A549 (cell line): ENCODE data around the gene UTS2R.

ENCODE experiments used
- BHLHE40 ChIP-seq: IDR thresholded peaks from 2 replicates; pipeline ENCODE4 v1.6.1; 2012; ENCODE audit warnings: low read depth, low read length, inconsistent platforms
- CHD2 ChIP-seq: fragments of 150-350 bp; IDR thresholded peaks from 2 replicates; pipeline ENCODE4 v1.6.1; 2014; ENCODE audit warnings: low read length; ENCODE audit not compliant: partially characterized antibody
- CHD4 ChIP-seq: fragments of 200-600 bp; sonication (generic); IDR thresholded peaks from 2 replicates; pipeline ENCODE4 v1.6.1; 2016; ENCODE audit warnings: antibody characterized with exemption, mild to moderate bottlenecking, borderline replicate concordance
- EP300 ChIP-seq, 2 experiments: fragments of >200 bp; sonication (Bioruptor Twin); formaldehyde crosslinking; IDR thresholded peaks; 2 replicates in 1 of 2; 3 replicates in 1 of 2; pipeline ENCODE4 v1.6.1; 2016 to 2017
- MAFK ChIP-seq: fragments of 450-650 bp; IDR thresholded peaks from 2 replicates; pipeline ENCODE4 v1.6.1; 2014; ENCODE audit not compliant: partially characterized antibody
- MAZ ChIP-seq: fragments of 150-350 bp; IDR thresholded peaks from 2 replicates; pipeline ENCODE4 v1.6.1; 2014; ENCODE audit warnings: antibody characterized with exemption, low read depth, low read length, borderline replicate concordance
- MYC ChIP-seq: IDR thresholded peaks from 2 replicates; pipeline ENCODE4 v1.6.1; 2012; ENCODE audit warnings: mild to moderate bottlenecking, inconsistent platforms, low read length, improper control_type of control experiment, borderline replicate concordance
- PBX3 ChIP-seq: IDR thresholded peaks from 2 replicates; pipeline ENCODE4 v1.6.1; 2012
- POLR2A ChIP-seq: IDR thresholded peaks from 2 replicates; pipeline ENCODE4 v1.6.1; 2012; ENCODE audit warnings: mild to moderate bottlenecking, low read length
- RNF2 ChIP-seq: fragments of 200-600 bp; sonication (generic); IDR thresholded peaks from 2 replicates; pipeline ENCODE4 v1.6.1; 2016; ENCODE audit warnings: low read depth, mild to moderate bottlenecking, antibody characterized with exemption, moderate library complexity, borderline replicate concordance
- TP53 ChIP-seq: fragments of 250-450 bp; sonication (Bioruptor Pico); IDR thresholded peaks from 2 replicates; pipeline ENCODE4 v1.5.0; 2021; ENCODE audit warnings: mild to moderate bottlenecking, moderate library complexity
- TF ChIP-seq, protein P1 (sequence below): fragments of >200 bp; sonication (Bioruptor Twin); formaldehyde crosslinking; IDR thresholded peaks from 3 replicates; pipeline ENCODE4 v1.5.1; 2016
- TF ChIP-seq, protein P2 (sequence below): fragments of 200-600 bp; sonication (generic); IDR thresholded peaks from 2 replicates; pipeline ENCODE4 v1.6.1; 2016; ENCODE audit warnings: antibody characterized with exemption, mild to moderate bottlenecking, moderate library complexity

- TF ChIP-seq MAFK = no peak
- TF ChIP-seq CHD4 = no peak
- TF ChIP-seq EP300 (IDR thresholded peaks at IDR 0.05) = no peak
- no peak for TF ChIP-seq TP53
- TF ChIP-seq BHLHE40 = no peak
- TF ChIP-seq, protein P1, sequence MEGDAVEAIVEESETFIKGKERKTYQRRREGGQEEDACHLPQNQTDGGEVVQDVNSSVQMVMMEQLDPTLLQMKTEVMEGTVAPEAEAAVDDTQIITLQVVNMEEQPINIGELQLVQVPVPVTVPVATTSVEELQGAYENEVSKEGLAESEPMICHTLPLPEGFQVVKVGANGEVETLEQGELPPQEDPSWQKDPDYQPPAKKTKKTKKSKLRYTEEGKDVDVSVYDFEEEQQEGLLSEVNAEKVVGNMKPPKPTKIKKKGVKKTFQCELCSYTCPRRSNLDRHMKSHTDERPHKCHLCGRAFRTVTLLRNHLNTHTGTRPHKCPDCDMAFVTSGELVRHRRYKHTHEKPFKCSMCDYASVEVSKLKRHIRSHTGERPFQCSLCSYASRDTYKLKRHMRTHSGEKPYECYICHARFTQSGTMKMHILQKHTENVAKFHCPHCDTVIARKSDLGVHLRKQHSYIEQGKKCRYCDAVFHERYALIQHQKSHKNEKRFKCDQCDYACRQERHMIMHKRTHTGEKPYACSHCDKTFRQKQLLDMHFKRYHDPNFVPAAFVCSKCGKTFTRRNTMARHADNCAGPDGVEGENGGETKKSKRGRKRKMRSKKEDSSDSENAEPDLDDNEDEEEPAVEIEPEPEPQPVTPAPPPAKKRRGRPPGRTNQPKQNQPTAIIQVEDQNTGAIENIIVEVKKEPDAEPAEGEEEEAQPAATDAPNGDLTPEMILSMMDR = no peak
- TF ChIP-seq POLR2A = no peak
- no peak for TF ChIP-seq PBX3
- no peak for TF ChIP-seq MAZ
- TF ChIP-seq CHD2 = no peak
- no peak for TF ChIP-seq RNF2
- TF ChIP-seq, protein P2, sequence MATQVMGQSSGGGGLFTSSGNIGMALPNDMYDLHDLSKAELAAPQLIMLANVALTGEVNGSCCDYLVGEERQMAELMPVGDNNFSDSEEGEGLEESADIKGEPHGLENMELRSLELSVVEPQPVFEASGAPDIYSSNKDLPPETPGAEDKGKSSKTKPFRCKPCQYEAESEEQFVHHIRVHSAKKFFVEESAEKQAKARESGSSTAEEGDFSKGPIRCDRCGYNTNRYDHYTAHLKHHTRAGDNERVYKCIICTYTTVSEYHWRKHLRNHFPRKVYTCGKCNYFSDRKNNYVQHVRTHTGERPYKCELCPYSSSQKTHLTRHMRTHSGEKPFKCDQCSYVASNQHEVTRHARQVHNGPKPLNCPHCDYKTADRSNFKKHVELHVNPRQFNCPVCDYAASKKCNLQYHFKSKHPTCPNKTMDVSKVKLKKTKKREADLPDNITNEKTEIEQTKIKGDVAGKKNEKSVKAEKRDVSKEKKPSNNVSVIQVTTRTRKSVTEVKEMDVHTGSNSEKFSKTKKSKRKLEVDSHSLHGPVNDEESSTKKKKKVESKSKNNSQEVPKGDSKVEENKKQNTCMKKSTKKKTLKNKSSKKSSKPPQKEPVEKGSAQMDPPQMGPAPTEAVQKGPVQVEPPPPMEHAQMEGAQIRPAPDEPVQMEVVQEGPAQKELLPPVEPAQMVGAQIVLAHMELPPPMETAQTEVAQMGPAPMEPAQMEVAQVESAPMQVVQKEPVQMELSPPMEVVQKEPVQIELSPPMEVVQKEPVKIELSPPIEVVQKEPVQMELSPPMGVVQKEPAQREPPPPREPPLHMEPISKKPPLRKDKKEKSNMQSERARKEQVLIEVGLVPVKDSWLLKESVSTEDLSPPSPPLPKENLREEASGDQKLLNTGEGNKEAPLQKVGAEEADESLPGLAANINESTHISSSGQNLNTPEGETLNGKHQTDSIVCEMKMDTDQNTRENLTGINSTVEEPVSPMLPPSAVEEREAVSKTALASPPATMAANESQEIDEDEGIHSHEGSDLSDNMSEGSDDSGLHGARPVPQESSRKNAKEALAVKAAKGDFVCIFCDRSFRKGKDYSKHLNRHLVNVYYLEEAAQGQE = no peak
- TF ChIP-seq MYC = no peak
Observed at GRCh38 chr17:82383411-82383810, 11.8 kb downstream of the UTS2R start.
